AG04449 (cell line): Measurements from ENCODE around the gene TBC1D26.
"Not testable (repeated sequence)": the region's sequence is repeated elsewhere in the genome, so short reads cannot be mapped to it uniquely, and the experiment has no call there.

Experiments
- CTCF ChIA-PET: fragments of 350-600 bp; formaldehyde crosslinking; extraction: SDS; loops from one replicate; lab custom pipeline; 2021; ENCODE audit warnings: antibody characterized with exemption; lab: Yijun Ruan, JAX
- POLR2A ChIA-PET: fragments of 400-600, 350-600 bp; formaldehyde crosslinking; extraction: SDS; loops from one replicate; lab custom pipeline; 2020; ENCODE audit warnings: antibody characterized with exemption, inconsistent platforms; lab: Yijun Ruan, JAX
- DNase-seq: peaks from one replicate; pipeline ENCODE4 v3.0.0-alpha.2; 2010; ENCODE audit warnings: low read depth, low spot score
- H3K4me3 ChIP-seq: 2 replicates; pipeline ENCODE4 v1.5.1; 2011; ENCODE audit warnings: low read depth, mild to moderate bottlenecking, control low read depth, low read length

TBC1D26 gene

GRCh38 chr17:15731900-15732299, at the start of gene TBC1D26:
Gene TBC1D26 (plus strand): TSS chr17:15732283. CDS start chr17:15735349, 3,066 bp downstream.
- H3K4me3 ChIP-seq, DNase-seq, CTCF ChIA-PET, POLR2A ChIA-PET: not testable (repeated sequence)

GRCh38 chr17:15683135-15683534, 48.9 kb upstream of the TBC1D26 start:
- DNase-seq, POLR2A ChIA-PET, CTCF ChIA-PET, H3K4me3 ChIP-seq: not testable (repeated sequence)

GRCh38 chr17:15683824-15684478, 48.1 kb upstream of the TBC1D26 start, which contains the start of gene TRIM16:
Gene TRIM16 (minus strand): TSS chr17:15684311. CDS start chr17:15651609, 32,702 bp downstream.
- POLR2A ChIA-PET, CTCF ChIA-PET, DNase-seq: not testable (repeated sequence)
- peak within 1 kb of the TSS; percentile 70 for H3K4me3 ChIP-seq

GRCh38 chr17:15687494-15687893, 44.6 kb upstream of the TBC1D26 start:
- CTCF ChIA-PET, DNase-seq, POLR2A ChIA-PET, H3K4me3 ChIP-seq: not testable (repeated sequence)

- peak overlapping the region; percentile 58 for H3K4me3 ChIP-seq
- POLR2A ChIA-PET, DNase-seq, CTCF ChIA-PET: not testable (repeated sequence)
Measured at GRCh38 chr17:15698967-15699366, 33.1 kb upstream of the TBC1D26 start.

- CTCF ChIA-PET, POLR2A ChIA-PET: not testable (repeated sequence)
- peak within 1 kb of the TSS; percentile 59 for H3K4me3 ChIP-seq
- DNase-seq = peak; percentile 92
Measured at GRCh38 chr17:15699413-15699924, 32.6 kb upstream of the TBC1D26 start, which contains the start of gene ZNF286A. Gene ZNF286A (plus strand): TSS chr17:15699752. CDS start chr17:15700330, 578 bp downstream.

- CTCF ChIA-PET, DNase-seq, POLR2A ChIA-PET: not testable (repeated sequence)
- peak overlapping the region; percentile 59 for H3K4me3 ChIP-seq
Measured at GRCh38 chr17:15699937-15700336, 32.1 kb upstream of the TBC1D26 start.

GRCh38 chr17:15704239-15704638, 27.8 kb upstream of the TBC1D26 start:
- H3K4me3 ChIP-seq, CTCF ChIA-PET, POLR2A ChIA-PET, DNase-seq: not testable (repeated sequence)

- H3K4me3 ChIP-seq, CTCF ChIA-PET, POLR2A ChIA-PET, DNase-seq: not testable (repeated sequence)
Measured at GRCh38 chr17:15704813-15705212, 27.3 kb upstream of the TBC1D26 start.

GRCh38 chr17:15708879-15709278, 23.2 kb upstream of the TBC1D26 start:
- H3K4me3 ChIP-seq, CTCF ChIA-PET, DNase-seq, POLR2A ChIA-PET: not testable (repeated sequence)

DNA sequence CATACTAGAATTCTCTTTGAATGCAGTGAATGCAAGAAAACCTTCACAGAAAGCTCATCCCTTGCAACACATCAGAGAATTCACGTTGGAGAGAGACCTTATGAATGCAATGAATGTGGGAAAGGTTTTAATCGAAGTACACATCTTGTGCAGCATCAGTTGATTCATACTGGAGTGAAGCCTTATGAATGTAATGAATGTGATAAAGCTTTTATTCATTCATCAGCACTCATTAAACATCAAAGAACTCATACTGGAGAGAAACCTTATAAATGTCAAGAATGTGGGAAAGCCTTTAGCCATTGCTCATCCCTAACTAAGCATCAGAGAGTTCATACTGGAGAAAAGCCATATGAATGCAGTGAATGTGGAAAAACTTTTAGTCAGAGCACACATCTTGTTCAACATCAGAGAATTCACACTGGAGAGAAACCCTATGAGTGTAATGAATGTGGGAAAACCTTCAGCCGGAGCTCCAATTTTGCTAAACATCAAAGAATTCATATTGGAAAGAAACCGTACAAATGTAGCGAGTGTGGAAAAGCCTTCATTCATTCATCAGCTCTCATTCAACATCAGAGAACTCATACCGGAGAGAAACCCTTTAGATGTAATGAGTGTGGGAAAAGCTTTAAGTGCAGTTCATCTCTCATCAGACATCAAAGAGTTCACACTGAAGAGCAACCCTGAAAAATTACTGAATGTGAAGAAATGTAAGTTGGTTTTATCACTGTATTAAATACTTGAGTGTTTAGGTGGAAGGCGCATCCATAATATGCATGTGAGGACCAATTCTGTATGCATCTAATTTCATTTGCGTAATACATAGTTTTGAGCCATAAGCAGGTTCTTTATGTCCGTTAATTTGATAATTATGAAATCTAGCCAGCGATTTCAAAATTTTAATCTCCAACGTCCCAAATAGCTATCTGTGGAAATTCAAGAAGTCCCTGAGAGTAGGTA, 15.2 kb upstream of the TBC1D26 start:
- DNase-seq, POLR2A ChIA-PET, H3K4me3 ChIP-seq, CTCF ChIA-PET: not testable (repeated sequence)

GRCh38 chr17:15730535-15730934, 1.5 kb upstream of the TBC1D26 start:
- CTCF ChIA-PET, POLR2A ChIA-PET: not testable (repeated sequence)

DNA sequence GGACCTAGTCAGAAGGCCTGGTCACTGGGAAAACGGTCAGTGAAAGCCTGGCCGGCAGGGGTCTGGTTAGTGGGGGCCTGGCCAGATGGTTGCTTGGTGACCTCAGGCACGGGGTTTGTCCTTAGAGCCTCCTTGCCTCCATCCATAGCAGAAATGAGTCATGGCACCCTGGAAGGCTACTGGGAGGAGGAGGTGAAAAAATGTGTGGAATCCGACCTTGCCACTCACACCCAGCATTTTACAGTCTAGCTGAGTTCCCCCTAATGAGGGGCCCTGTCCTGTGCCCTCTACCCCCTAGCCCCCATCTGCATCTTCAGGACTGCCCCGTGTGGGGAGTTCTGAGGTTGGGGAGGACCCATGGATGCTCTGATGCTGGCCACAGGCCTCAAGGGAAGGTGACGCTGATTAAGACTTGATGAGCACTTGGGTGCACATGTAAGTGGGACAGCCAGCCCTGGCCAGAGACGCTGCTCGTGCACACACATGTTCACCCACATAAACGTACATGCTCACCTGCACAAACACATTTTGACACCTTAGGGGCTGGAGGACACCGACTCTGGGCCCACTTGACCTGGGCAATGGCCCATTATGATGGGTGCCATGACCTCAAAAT, 1.2 kb downstream of the TBC1D26 start:
- POLR2A ChIA-PET, DNase-seq, CTCF ChIA-PET, H3K4me3 ChIP-seq: not testable (repeated sequence)

More at GRCh38 chr17:15730535-15730934, 1.5 kb upstream of the TBC1D26 start:
- not testable (repeated sequence) for H3K4me3 ChIP-seq, DNase-seq

DNA sequence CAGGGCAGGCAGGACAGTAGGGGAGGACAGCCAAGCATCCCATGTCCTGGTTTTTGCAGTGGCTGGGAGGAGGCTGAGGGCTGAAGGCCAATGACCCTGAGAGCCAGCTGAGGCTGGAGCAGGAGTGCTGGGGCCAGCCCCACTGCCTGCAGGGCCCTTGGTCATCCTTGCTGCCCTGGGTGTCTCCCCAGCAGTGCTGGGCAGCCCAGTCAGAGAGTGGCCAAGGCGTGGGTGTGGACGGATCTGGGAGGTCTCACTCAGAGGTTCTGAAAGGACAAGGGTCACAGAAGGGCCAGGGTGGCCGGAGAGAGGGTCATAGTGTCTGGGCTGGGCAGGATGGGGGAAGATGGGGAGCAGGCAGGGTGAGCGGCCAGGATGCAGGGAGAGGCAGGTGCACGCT, 4.5 kb downstream of the TBC1D26 start:
- H3K4me3 ChIP-seq, POLR2A ChIA-PET, CTCF ChIA-PET: not testable (repeated sequence)

More for the DNA sequence above, 4.5 kb downstream of the TBC1D26 start:
- not testable (repeated sequence) for DNase-seq
